ENCODE measurements around the gene GGA2. TPM values are rescaled to one million over a fixed set of nuclear protein-coding genes. Genes with fewer than 3 reads are reported as not detected.
"Not testable (repeated sequence)": the region's sequence is repeated elsewhere in the genome, so short reads cannot be mapped to it uniquely, and the experiment has no call there.

Gene GGA2
- total RNA-seq, 1 experiment from 2014 or later = 85.1 TPM

GRCh38 chr16:23452572-23453337 lies 57.5 kb downstream of the GGA2 start, which contains the start of gene COG7:
COG7 (minus strand) TSS chr16:23453189; CDS start chr16:23452994, 195 bp downstream.
- intact Hi-C loops (cut with micrococcal nuclease; ENCODE audit: unreplicated experiment) = loop anchor here (1.0 to 5.0 kb wide), 2 partner anchors 55 to 105 kb away; partner anchors contain the start of genes EARS2 and UBFD1
- POLR2A ChIA-PET (ENCODE audit: unreplicated experiment) = no interaction called here
- CTCF ChIA-PET = interaction anchor here (0.7 kb wide), 1 partner anchor 86 kb away, joined by 3 read pairs; no protein-coding TSS in a partner anchor
- no peaks in the 10 kb centered on the region for H3K36me3 ChIP-seq (ENCODE audit: low read depth)
- no peaks in the 10 kb centered on the region for H3K27me3 ChIP-seq (ENCODE audit: insufficient read depth, low read depth)
- H3F3A ChIP-seq (ENCODE audit: insufficient read depth, low read depth) = peaks cover 8% of the 10 kb centered on the region; the same call in 1 of the 2 replicates
- peak; percentile 71 to 90 for DNase-seq
- H3K79me2 ChIP-seq (ENCODE audit: low read depth) = peaks cover 40% of the 10 kb centered on the region
- H3K4me3 ChIP-seq = peak within 1 kb of the TSS; percentile 97
- H3K9me3 ChIP-seq (ENCODE audit: insufficient read depth, low read depth) = no peaks in the 10 kb centered on the region
- H3K27ac ChIP-seq = peak within 1 kb of the TSS; percentile 43
- H3K4me2 ChIP-seq = peak within 1 kb of the TSS; percentile 75
- BruUV-seq (replicated peaks) = TSS peak; percentile 51
- no peak for TF ChIP-seq EZH2 (IDR thresholded peaks at IDR 0.05; ENCODE audit: low read depth)
- TF ChIP-seq CTCF (conservative IDR thresholded peaks at IDR 0.05) = no peak
- no peaks in the 10 kb centered on the region; the same call in 1 of the 2 replicates for H4K20me1 ChIP-seq (ENCODE audit: insufficient read depth)
- H3K9me2 ChIP-seq (ENCODE audit: insufficient read depth) = no peaks in the 10 kb centered on the region
- H3K4me1 ChIP-seq (replicated peaks; ENCODE audit: insufficient read depth) = peaks cover 24% of the 10 kb centered on the region
- peak within 1 kb of the TSS; percentile 99 for H2AFZ ChIP-seq

- H3K9me3 ChIP-seq (ENCODE audit: insufficient read depth, low read depth) = no peaks in the 10 kb centered on the region
- peaks cover 24% of the 10 kb centered on the region for H3K4me1 ChIP-seq (replicated peaks; ENCODE audit: insufficient read depth)
- no peaks in the 10 kb centered on the region for H3K36me3 ChIP-seq (ENCODE audit: low read depth)
- H2AFZ ChIP-seq = peak overlapping the region; percentile 99
- peak overlapping the region; percentile 75 for H3K4me2 ChIP-seq
- BruUV-seq (replicated peaks) = no TSS peak
- H3F3A ChIP-seq (ENCODE audit: insufficient read depth, low read depth) = peaks cover 6% of the 10 kb centered on the region; the same call in 1 of the 2 replicates
- ChIA-PET CTCF (interaction anchor here (0.7 kb wide), 1 partner anchor 87 kb away, joined by 3 read pairs; no protein-coding TSS in a partner anchor), POLR2A (ENCODE audit: unreplicated experiment) (no interaction called here)
- peaks cover 43% of the 10 kb centered on the region for H3K79me2 ChIP-seq (ENCODE audit: low read depth)
- DNase-seq = no peak
- no peak overlapping the region; the same call in 1 of the 2 replicates for H3K27ac ChIP-seq
- H3K9me2 ChIP-seq (ENCODE audit: insufficient read depth) = no peaks in the 10 kb centered on the region
- no peaks in the 10 kb centered on the region; the same call in 1 of the 2 replicates for H4K20me1 ChIP-seq (ENCODE audit: insufficient read depth)
- no peaks in the 10 kb centered on the region for H3K27me3 ChIP-seq (ENCODE audit: insufficient read depth, low read depth)
- intact Hi-C loops (cut with micrococcal nuclease; ENCODE audit: unreplicated experiment) = loop anchor here (5.0 kb wide), 1 partner anchor 55 kb away; no protein-coding TSS in a partner anchor
- peak overlapping the region; percentile 97 for H3K4me3 ChIP-seq
- TF ChIP-seq EZH2 (IDR thresholded peaks at IDR 0.05; ENCODE audit: low read depth) = no peak
- no peak for TF ChIP-seq CTCF (conservative IDR thresholded peaks at IDR 0.05)
Observed at GRCh38 chr16:23452221-23452571, 58.1 kb downstream of the GGA2 start.

GRCh38 chr16:23448392-23448791 lies 61.9 kb downstream of the GGA2 start:
- Histone ChIP-seq H2AFZ (no peak overlapping the region), H3K36me3 (ENCODE audit: low read depth) (no peaks in the 10 kb centered on the region; the same call in 1 of the 2 replicates), H3F3A (ENCODE audit: insufficient read depth, low read depth) (peaks cover 6% of the 10 kb centered on the region; the same call in 1 of the 2 replicates), H3K4me2 (peak overlapping the region; percentile 33), H3K4me1 (replicated peaks; ENCODE audit: insufficient read depth) (peaks cover 24% of the 10 kb centered on the region), H3K9me2 (ENCODE audit: insufficient read depth) (no peaks in the 10 kb centered on the region), H3K4me3 (no peak overlapping the region), H3K79me2 (ENCODE audit: low read depth) (peaks cover 43% of the 10 kb centered on the region), H4K20me1 (ENCODE audit: insufficient read depth) (no peaks in the 10 kb centered on the region; the same call in 1 of the 2 replicates), H3K27me3 (ENCODE audit: insufficient read depth, low read depth) (no peaks in the 10 kb centered on the region), H3K27ac (no peak overlapping the region), H3K9me3 (ENCODE audit: insufficient read depth, low read depth) (no peaks in the 10 kb centered on the region)
- no TSS peak for BruUV-seq (replicated peaks)
- POLR2A ChIA-PET (ENCODE audit: unreplicated experiment) = interaction anchor here (0.5 to 0.6 kb wide), 2 partner anchors 13 to 91 kb away, joined by 3 read pairs; no protein-coding TSS in a partner anchor
- no peak for TF ChIP-seq EZH2 (IDR thresholded peaks at IDR 0.05; ENCODE audit: low read depth)
- TF ChIP-seq CTCF (conservative IDR thresholded peaks at IDR 0.05) = no peak
- CTCF ChIA-PET = interaction anchor here (0.6 to 1.0 kb wide), 2 partner anchors 13 to 16 kb away, joined by 4 to 5 read pairs; no protein-coding TSS in a partner anchor
- intact Hi-C loops (cut with micrococcal nuclease; ENCODE audit: unreplicated experiment) = no loop called here
- DNase-seq = peak; percentile 15 to 75

GRCh38 chr16:23437542-23437941 lies 72.8 kb downstream of the GGA2 start:
- H3K4me1 ChIP-seq (replicated peaks; ENCODE audit: insufficient read depth); H3K9me2 ChIP-seq (ENCODE audit: insufficient read depth); POLR2A ChIA-PET (ENCODE audit: unreplicated experiment); H3K79me2 ChIP-seq (ENCODE audit: low read depth); H2AFZ ChIP-seq; H3K4me3 ChIP-seq; H3K4me2 ChIP-seq; H3K9me3 ChIP-seq (ENCODE audit: insufficient read depth, low read depth); DNase-seq; BruUV-seq (replicated peaks); H3K27ac ChIP-seq; H3K27me3 ChIP-seq (ENCODE audit: insufficient read depth, low read depth); H4K20me1 ChIP-seq (ENCODE audit: insufficient read depth): not testable (repeated sequence)
- H3F3A ChIP-seq (ENCODE audit: insufficient read depth, low read depth) = peaks cover 20% of the 10 kb centered on the region
- peaks cover 23% of the 10 kb centered on the region for H3K36me3 ChIP-seq (ENCODE audit: low read depth)
- intact Hi-C loops (cut with micrococcal nuclease; ENCODE audit: unreplicated experiment) = loop anchor here (5.0 to 10.0 kb wide), 3 partner anchors 120 to 540 kb away; partner anchors contain the start of genes EARS2 and UBFD1
- CTCF ChIA-PET = interaction anchor here (0.6 kb wide), 1 partner anchor 217 kb away, joined by 3 read pairs; no protein-coding TSS in a partner anchor
